ENCODE data around the gene USP46. TPM values are rescaled to one million over a fixed set of nuclear protein-coding genes. Genes with fewer than 3 reads are reported as not detected.

USP46 gene
- total and polyA plus RNA-seq, 2 of the 4 experiments (the other 2 are of a cell fraction): 9.3 to 15.4 TPM

DNA sequence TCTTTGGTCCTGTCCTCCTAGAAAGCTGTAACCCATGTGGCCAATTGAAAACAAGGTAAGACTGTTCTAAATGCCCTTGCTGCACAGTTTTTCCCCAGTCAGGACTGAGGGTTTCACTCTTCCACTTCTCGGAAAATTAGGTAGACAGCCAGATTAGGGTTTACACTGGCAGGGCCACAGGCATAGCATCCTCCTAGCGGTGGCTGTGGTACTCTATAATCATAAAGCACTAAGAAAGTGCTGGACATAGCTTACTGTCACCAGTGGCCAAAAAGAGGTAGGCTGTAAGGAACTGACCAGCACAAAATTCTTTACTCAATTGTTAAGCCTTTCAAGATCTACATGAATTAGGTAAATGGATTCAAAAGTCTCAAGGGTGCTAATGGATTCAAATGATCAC, 11.6 kb upstream of the USP46 start:
- no peaks in the 10 kb centered on the region for H3K79me1 ChIP-seq (ENCODE audit: low read depth in 1 of 2, low read length in 2 of 2)
- no TSS peak for BruUV-seq (replicated peaks)
- DNase-seq (no peak), ATAC-seq (ENCODE audit: low read depth) (peak; percentile 44; the same call in 1 of the 2 replicates)
- H4K8ac ChIP-seq (ENCODE audit: low read depth in 2 of 2, low read length in 2 of 2): no peak overlapping the region
- WGBS, 2 experiments (ENCODE audit: extremely low coverage in 2 of 2, insufficient read length in 1 of 2): no CpG with 5 or more reads among the region's 2 CpGs
- dilution Hi-C loops (cut with HindIII; ENCODE audit: low sequenced_read_pairs, unreplicated experiment): no loop called here
- intact Hi-C loops (cut with micrococcal nuclease): no loop called here
- H3K9me3 ChIP-seq (ENCODE audit: control insufficient read depth, insufficient read depth, low read length): no peaks in the 10 kb centered on the region
- no peak overlapping the region for H2BK5ac ChIP-seq (ENCODE audit: low read depth, low read length, poor library complexity, severe bottlenecking)
- no peak overlapping the region for H3K23ac ChIP-seq (ENCODE audit: low read depth, low read length)
- H3K4me2 ChIP-seq (ENCODE audit: low read depth, low read length): no peak overlapping the region
- no peaks in the 10 kb centered on the region for H3K9me1 ChIP-seq (ENCODE audit: insufficient read depth, low read length)
- H3K4me1 ChIP-seq (ENCODE audit: control insufficient read depth, insufficient read depth, low read length): no peaks in the 10 kb centered on the region
- CTCF ChIA-PET: no interaction called here
- no peak overlapping the region for H3K4ac ChIP-seq (ENCODE audit: low read depth, low read length)
- H3K27ac ChIP-seq (ENCODE audit: insufficient read depth, low read length): no peak overlapping the region
- H2BK20ac ChIP-seq (ENCODE audit: low read depth, low read length): no peak overlapping the region
- H4K91ac ChIP-seq (ENCODE audit: insufficient read depth, low read depth, low read length): no peak overlapping the region
- no peaks in the 10 kb centered on the region for H4K20me1 ChIP-seq (ENCODE audit: insufficient read depth, low read length)
- H2BK15ac ChIP-seq (ENCODE audit: low read depth, low read length): no peak overlapping the region
- no peak overlapping the region for H2BK120ac ChIP-seq (ENCODE audit: low read depth, low read length)
- H3K4me3 ChIP-seq (ENCODE audit: insufficient read depth, low read depth, low read length): no peak overlapping the region
- H3K18ac ChIP-seq (ENCODE audit: low read depth, low read length): no peak overlapping the region
- H3K56ac ChIP-seq (ENCODE audit: extremely low read depth, insufficient read depth, low read length): no peak overlapping the region
- in situ Hi-C loops (cut with MboI; ENCODE audit: low sequenced_read_pairs): no loop called here
- POLR2A ChIA-PET (ENCODE audit: unreplicated experiment): no interaction called here
- H2AK9ac ChIP-seq (replicated peaks; ENCODE audit: low read depth, low read length, poor library complexity): no peak overlapping the region
- no peak overlapping the region for H4K5ac ChIP-seq (ENCODE audit: low read depth, low read length)
- H2AFZ ChIP-seq (replicated peaks; ENCODE audit: low read length, poor library complexity): no peak overlapping the region
- no peak overlapping the region for H3K9ac ChIP-seq (ENCODE audit: low read depth, low read length)
- no peaks in the 10 kb centered on the region; the same call in 1 of the 2 replicates for H3K27me3 ChIP-seq (ENCODE audit: control insufficient read depth, insufficient read depth, low read length)
- H2AK5ac ChIP-seq (ENCODE audit: low read depth, low read length): no peak overlapping the region
- no peak overlapping the region for H3K14ac ChIP-seq (replicated peaks; ENCODE audit: low read depth, low read length)
- no peak for TF ChIP-seq BHLHE40 (IDR thresholded peaks at IDR 0.05; ENCODE audit: low read depth, low read length)
- TF ChIP-seq, protein P1, sequence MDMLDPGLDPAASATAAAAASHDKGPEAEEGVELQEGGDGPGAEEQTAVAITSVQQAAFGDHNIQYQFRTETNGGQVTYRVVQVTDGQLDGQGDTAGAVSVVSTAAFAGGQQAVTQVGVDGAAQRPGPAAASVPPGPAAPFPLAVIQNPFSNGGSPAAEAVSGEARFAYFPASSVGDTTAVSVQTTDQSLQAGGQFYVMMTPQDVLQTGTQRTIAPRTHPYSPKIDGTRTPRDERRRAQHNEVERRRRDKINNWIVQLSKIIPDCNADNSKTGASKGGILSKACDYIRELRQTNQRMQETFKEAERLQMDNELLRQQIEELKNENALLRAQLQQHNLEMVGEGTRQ (IDR thresholded peaks at IDR 0.05; ENCODE audit: low read depth, low read length): no peak
- TF ChIP-seq RFX5 (IDR thresholded peaks at IDR 0.05; ENCODE audit: low read depth, low read length): no peak
- TF ChIP-seq, protein P2, sequence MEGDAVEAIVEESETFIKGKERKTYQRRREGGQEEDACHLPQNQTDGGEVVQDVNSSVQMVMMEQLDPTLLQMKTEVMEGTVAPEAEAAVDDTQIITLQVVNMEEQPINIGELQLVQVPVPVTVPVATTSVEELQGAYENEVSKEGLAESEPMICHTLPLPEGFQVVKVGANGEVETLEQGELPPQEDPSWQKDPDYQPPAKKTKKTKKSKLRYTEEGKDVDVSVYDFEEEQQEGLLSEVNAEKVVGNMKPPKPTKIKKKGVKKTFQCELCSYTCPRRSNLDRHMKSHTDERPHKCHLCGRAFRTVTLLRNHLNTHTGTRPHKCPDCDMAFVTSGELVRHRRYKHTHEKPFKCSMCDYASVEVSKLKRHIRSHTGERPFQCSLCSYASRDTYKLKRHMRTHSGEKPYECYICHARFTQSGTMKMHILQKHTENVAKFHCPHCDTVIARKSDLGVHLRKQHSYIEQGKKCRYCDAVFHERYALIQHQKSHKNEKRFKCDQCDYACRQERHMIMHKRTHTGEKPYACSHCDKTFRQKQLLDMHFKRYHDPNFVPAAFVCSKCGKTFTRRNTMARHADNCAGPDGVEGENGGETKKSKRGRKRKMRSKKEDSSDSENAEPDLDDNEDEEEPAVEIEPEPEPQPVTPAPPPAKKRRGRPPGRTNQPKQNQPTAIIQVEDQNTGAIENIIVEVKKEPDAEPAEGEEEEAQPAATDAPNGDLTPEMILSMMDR (conservative IDR thresholded peaks at IDR 0.05; ENCODE audit: low read depth, low read length): no peak
- TF ChIP-seq FOS (IDR thresholded peaks at IDR 0.05; ENCODE audit: low read depth, low read length): no peak
- no peak for TF ChIP-seq MAFK (IDR thresholded peaks at IDR 0.05; ENCODE audit: low read depth, low read length)
- TF ChIP-seq CEBPB (IDR thresholded peaks at IDR 0.05; ENCODE audit: low read depth, low read length): no peak
- no peak for TF ChIP-seq MXI1 (IDR thresholded peaks at IDR 0.05; ENCODE audit: borderline replicate concordance, low read depth, low read length)
- TF ChIP-seq RCOR1 (IDR thresholded peaks at IDR 0.05; ENCODE audit: insufficient replicate concordance, low read length): no peak
- TF ChIP-seq SMC3 (IDR thresholded peaks at IDR 0.05; ENCODE audit: low read depth, low read length): no peak
- no peak for TF ChIP-seq POLR2A (IDR thresholded peaks at IDR 0.05; ENCODE audit: low read depth, low read length)
- H3K36me3 ChIP-seq (ENCODE audit: control insufficient read depth, insufficient read depth, low read length): no peaks in the 10 kb centered on the region
